Measurements from ENCODE around the gene NAGPA.

- TF ChIP-seq CTCF (IDR thresholded peaks at IDR 0.05) (no peak), POLR2AphosphoS5 (IDR thresholded peaks at IDR 0.05) (no peak), POLR2A (IDR thresholded peaks at IDR 0.05) (no peak), EP300 (IDR thresholded peaks at IDR 0.05) (no peak)
These were observed 13.2 kb upstream of the NAGPA start for GRCh38 chr16:5046914-5047313.

All from suprapubic skin (tissue), 4 donors.